ENCODE data around the gene JAG2.
A peak's percentile ranks its signal among the peaks of the same experiment; 100 is the strongest.

GRCh38 chr14:105180592-105181548 is 12.3 kb upstream of the JAG2 start, which contains the start of gene NUDT14:
- TF ChIP-seq CTCF (IDR thresholded peaks at IDR 0.05), result no peak
- TF ChIP-seq E2F5 (CRISPR knock-in tag; IDR thresholded peaks at IDR 0.05), result no peak
- TF ChIP-seq USF1 (CRISPR knock-in tag; IDR thresholded peaks at IDR 0.05), result no peak
- peak; percentile 81 for TF ChIP-seq SP1 (CRISPR knock-in tag; conservative IDR thresholded peaks at IDR 0.05)
- no peak for TF ChIP-seq KAT7 (CRISPR knock-in tag; IDR thresholded peaks at IDR 0.05; ENCODE audit: borderline replicate concordance)
- no peak for TF ChIP-seq NFATC4 (CRISPR knock-in tag; IDR thresholded peaks at IDR 0.05)
- TF ChIP-seq TCF7 (CRISPR knock-in tag; IDR thresholded peaks at IDR 0.05; ENCODE audit: low read depth), result no peak
- TF ChIP-seq SMAD3 (CRISPR knock-in tag; IDR thresholded peaks at IDR 0.05; ENCODE audit: borderline replicate concordance), result no peak
- no peak for TF ChIP-seq MXD4 (CRISPR knock-in tag; IDR thresholded peaks at IDR 0.05; ENCODE audit: borderline replicate concordance)
- no peak for TF ChIP-seq FOXP1 (CRISPR knock-in tag; IDR thresholded peaks at IDR 0.05; ENCODE audit: borderline replicate concordance)
- no peak for TF ChIP-seq ATF1 (CRISPR knock-in tag; IDR thresholded peaks at IDR 0.05)

Data from WTC11 (cell line).